IPS-20b (cell line): ENCODE measurements around the gene FIBCD1.

Experiments
- H3K27ac ChIP-seq: one replicate; pipeline ENCODE4 v1.5.1; 2013; ENCODE audit warnings: low read length
- H3K27me3 ChIP-seq: 2 replicates; pipeline ENCODE4 v1.6.1; 2013; ENCODE audit warnings: mild to moderate bottlenecking, low read length, inconsistent platforms; ENCODE audit not compliant: insufficient read depth
- H3K36me3 ChIP-seq: 2 replicates; pipeline ENCODE4 v1.6.1; 2013; ENCODE audit warnings: low read depth, mild to moderate bottlenecking, inconsistent platforms, low read length, moderate library complexity; ENCODE audit not compliant: insufficient read depth
- H3K4me1 ChIP-seq: 2 replicates; pipeline ENCODE4 v1.6.1; 2013; ENCODE audit warnings: mild to moderate bottlenecking, control low read depth, inconsistent platforms, low read length, moderate library complexity; ENCODE audit not compliant: insufficient read depth
- H3K4me3 ChIP-seq: 2 replicates; pipeline ENCODE4 v1.5.1; 2013; ENCODE audit warnings: mild to moderate bottlenecking, low read length, inconsistent platforms
- H3K9ac ChIP-seq: 2 replicates; pipeline ENCODE4 v1.6.1; 2013; ENCODE audit warnings: low read depth, mild to moderate bottlenecking, inconsistent platforms, low read length, moderate library complexity
- H3K9me3 ChIP-seq: 2 replicates; pipeline ENCODE4 v1.6.1; 2013; ENCODE audit warnings: mild to moderate bottlenecking, low read depth, low read length, inconsistent platforms; ENCODE audit not compliant: insufficient read depth

Gene FIBCD1

GRCh38 chr9:130905125-130905901, 33.7 kb downstream of the FIBCD1 start:
- no peak overlapping the region for H3K27ac ChIP-seq
- H3K9me3 ChIP-seq = no peaks in the 10 kb centered on the region
- H3K27me3 ChIP-seq = no peaks in the 10 kb centered on the region
- H3K36me3 ChIP-seq = no peaks in the 10 kb centered on the region
- no peaks in the 10 kb centered on the region for H3K4me1 ChIP-seq
- H3K4me3 ChIP-seq = no peak overlapping the region
- H3K9ac ChIP-seq = no peak overlapping the region

GRCh38 chr9:130904070-130905044, 34.7 kb downstream of the FIBCD1 start:
- Histone ChIP-seq H3K4me3 (no peak overlapping the region), H3K27ac (no peak overlapping the region), H3K36me3 (no peaks in the 10 kb centered on the region), H3K9ac (no peak overlapping the region), H3K27me3 (no peaks in the 10 kb centered on the region), H3K4me1 (no peaks in the 10 kb centered on the region), H3K9me3 (no peaks in the 10 kb centered on the region)

GRCh38 chr9:130903194-130904069, 35.6 kb downstream of the FIBCD1 start:
- no peaks in the 10 kb centered on the region for H3K27me3 ChIP-seq
- no peak overlapping the region for H3K9ac ChIP-seq
- no peaks in the 10 kb centered on the region for H3K4me1 ChIP-seq
- H3K9me3 ChIP-seq = no peaks in the 10 kb centered on the region
- no peaks in the 10 kb centered on the region for H3K36me3 ChIP-seq
- no peak overlapping the region for H3K27ac ChIP-seq
- no peak overlapping the region for H3K4me3 ChIP-seq

GRCh38 chr9:130902204-130903185, 36.6 kb downstream of the FIBCD1 start:
- Histone ChIP-seq H3K9ac (no peak overlapping the region), H3K4me1 (no peaks in the 10 kb centered on the region), H3K27ac (no peak overlapping the region), H3K9me3 (no peaks in the 10 kb centered on the region), H3K36me3 (no peaks in the 10 kb centered on the region), H3K4me3 (no peak overlapping the region), H3K27me3 (no peaks in the 10 kb centered on the region)

- Histone ChIP-seq H3K27ac (no peak overlapping the region), H3K36me3 (no peaks in the 10 kb centered on the region), H3K4me3 (no peak overlapping the region), H3K27me3 (no peaks in the 10 kb centered on the region), H3K9me3 (no peaks in the 10 kb centered on the region), H3K4me1 (no peaks in the 10 kb centered on the region), H3K9ac (no peak overlapping the region)
These were observed 37.4 kb downstream of the FIBCD1 start for GRCh38 chr9:130901498-130902203.

DNA sequence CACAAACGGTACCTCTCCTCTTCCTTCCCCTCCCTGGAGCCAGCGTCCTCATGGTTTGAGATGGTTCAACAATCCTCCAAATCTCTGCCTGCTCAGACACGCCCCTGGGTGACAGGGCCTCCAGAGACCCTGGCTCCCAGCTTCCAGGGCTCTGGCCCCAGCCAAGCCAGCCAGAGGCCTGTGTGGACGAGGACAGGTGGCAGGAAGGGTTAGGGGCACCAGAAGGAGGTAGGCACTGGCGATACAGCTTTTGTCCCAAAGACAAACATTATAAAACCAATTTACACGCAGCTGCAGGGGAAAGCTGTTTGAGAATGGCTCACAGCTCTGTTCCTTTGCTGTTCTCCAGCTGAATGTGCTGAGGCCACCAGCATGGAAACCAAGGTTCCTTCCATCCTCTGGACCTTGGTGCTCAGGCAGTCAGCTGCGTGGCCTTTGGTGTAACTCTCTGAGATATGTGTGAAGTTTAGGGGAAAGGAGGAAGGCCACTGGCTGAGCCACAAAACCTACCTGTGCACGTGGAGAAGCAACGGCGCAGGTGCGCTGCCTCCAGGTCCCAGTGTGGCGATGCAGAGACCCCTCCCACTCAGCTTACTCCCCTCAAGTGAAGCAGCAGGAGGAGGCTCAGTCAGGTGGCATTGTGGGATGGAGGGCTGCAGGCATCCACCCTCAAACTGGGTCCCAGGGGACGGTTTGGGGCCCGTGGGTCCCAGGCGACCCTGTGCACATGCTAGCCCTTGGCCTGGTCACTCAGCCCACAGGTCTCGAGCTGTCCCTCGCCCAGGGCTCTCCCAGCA, 38.1 kb downstream of the FIBCD1 start:
- Histone ChIP-seq H3K9me3 (no peaks in the 10 kb centered on the region), H3K9ac (no peak overlapping the region), H3K4me3 (no peak overlapping the region), H3K36me3 (no peaks in the 10 kb centered on the region), H3K4me1 (0 out of 2 replicates have a peak, but pooled peaks cover 1% of the 10 kb centered on the region), H3K27me3 (no peaks in the 10 kb centered on the region), H3K27ac (no peak overlapping the region)

- Histone ChIP-seq H3K4me1 (0 out of 2 replicates have a peak, but pooled peaks cover 2% of the 10 kb centered on the region), H3K9ac (no peak overlapping the region), H3K36me3 (no peaks in the 10 kb centered on the region), H3K4me3 (no peak overlapping the region), H3K9me3 (no peaks in the 10 kb centered on the region), H3K27ac (no peak overlapping the region), H3K27me3 (no peaks in the 10 kb centered on the region)
These were observed 39.8 kb downstream of the FIBCD1 start for GRCh38 chr9:130899051-130899748.

DNA sequence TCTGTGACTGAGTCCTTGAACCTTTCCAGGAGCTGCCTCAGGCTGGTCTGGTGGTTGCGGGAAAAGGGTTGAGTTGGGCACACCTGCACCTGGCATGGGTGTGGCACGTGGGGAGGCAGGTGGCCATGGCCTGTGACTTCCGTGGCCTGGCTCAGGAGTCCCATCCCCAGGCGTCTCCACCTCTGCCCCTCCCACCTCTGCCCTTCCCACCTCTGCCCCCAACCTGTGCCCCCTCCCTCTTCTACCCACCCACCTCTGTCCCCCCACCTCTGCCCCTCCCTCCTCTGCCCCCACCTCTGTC, 40.5 kb downstream of the FIBCD1 start:
- no peaks in the 10 kb centered on the region for H3K27me3 ChIP-seq
- H3K27ac ChIP-seq = no peak overlapping the region
- no peaks in the 10 kb centered on the region for H3K36me3 ChIP-seq
- no peak overlapping the region for H3K9ac ChIP-seq
- no peaks in the 10 kb centered on the region for H3K9me3 ChIP-seq
- H3K4me3 ChIP-seq = no peak overlapping the region
- H3K4me1 ChIP-seq = 0 out of 2 replicates have a peak, but pooled peaks cover 2% of the 10 kb centered on the region

GRCh38 chr9:130897848-130898551, 41.0 kb downstream of the FIBCD1 start:
- H3K27me3 ChIP-seq = no peaks in the 10 kb centered on the region

More at GRCh38 chr9:130897848-130898551, 41.0 kb downstream of the FIBCD1 start:
- Histone ChIP-seq H3K9ac (no peak overlapping the region), H3K36me3 (no peaks in the 10 kb centered on the region), H3K4me3 (no peak overlapping the region), H3K4me1 (0 out of 2 replicates have a peak, but pooled peaks cover 2% of the 10 kb centered on the region), H3K27ac (no peak overlapping the region), H3K9me3 (no peaks in the 10 kb centered on the region)
